Erythroblast (primary cell): ENCODE results near the gene BMPR1B.

Source experiments
- DNase-seq, 2 experiments: peaks; one replicate each; lab custom pipeline; 2025; lab: John Stamatoyannopoulos, UW
- GATA1 ChIP-seq: IDR thresholded peaks from 2 replicates; pipeline ENCODE4 v1.6.1; 2011; ENCODE audit warnings: low read depth, mild to moderate bottlenecking, control low read depth, low read length, moderate library complexity
- POLR2A ChIP-seq: IDR thresholded peaks from 2 replicates; pipeline ENCODE4 v1.6.1; 2011; ENCODE audit warnings: mild to moderate bottlenecking, low read length

Gene BMPR1B

GRCh38 chr4:94741304-94741703 lies 16.5 kb upstream of the BMPR1B start:
- no peak for TF ChIP-seq GATA1
- TF ChIP-seq POLR2A = no peak
- no peak for DNase-seq

- DNase-seq = no peak
- TF ChIP-seq POLR2A (no peak), GATA1 (no peak)
These were observed 13.9 kb upstream of the BMPR1B start for GRCh38 chr4:94743838-94744237.

GRCh38 chr4:94744850-94745249 lies 12.9 kb upstream of the BMPR1B start:
- no peak for DNase-seq
- no peak for TF ChIP-seq GATA1
- no peak for TF ChIP-seq POLR2A

- no peak for TF ChIP-seq GATA1
- TF ChIP-seq POLR2A = no peak
- DNase-seq = no peak
These were observed 11.0 kb upstream of the BMPR1B start for GRCh38 chr4:94746746-94747145.

- TF ChIP-seq GATA1 (no peak), POLR2A (no peak)
- DNase-seq = peak in 1 of 2 experiments; percentile 19
These were observed 465 bp downstream of the BMPR1B start for GRCh38 chr4:94758141-94758699.

GRCh38 chr4:94758700-94759399 lies 1.1 kb downstream of the BMPR1B start:
- TF ChIP-seq POLR2A (no peak), GATA1 (no peak)
- no peak for DNase-seq

- TF ChIP-seq GATA1 = no peak
- TF ChIP-seq POLR2A = no peak
- DNase-seq = no peak
These were observed 2.0 kb downstream of the BMPR1B start for GRCh38 chr4:94759767-94760211.

- TF ChIP-seq GATA1 (no peak), POLR2A (no peak)
- no peak for DNase-seq
These were observed 4.6 kb downstream of the BMPR1B start for GRCh38 chr4:94762326-94762725.

- no peak for DNase-seq
- TF ChIP-seq GATA1 = no peak
- TF ChIP-seq POLR2A = no peak
These were observed 5.2 kb downstream of the BMPR1B start for GRCh38 chr4:94763005-94763404.

- TF ChIP-seq GATA1 (no peak), POLR2A (no peak)
- no peak for DNase-seq
These were observed 5.7 kb downstream of the BMPR1B start for GRCh38 chr4:94763500-94763899.

- TF ChIP-seq GATA1 (no peak), POLR2A (no peak)
- no peak for DNase-seq
These were observed 6.3 kb downstream of the BMPR1B start for GRCh38 chr4:94764069-94764468.

- TF ChIP-seq GATA1 (no peak), POLR2A (no peak)
These were observed 7.4 kb downstream of the BMPR1B start for GRCh38 chr4:94765174-94765573.

GRCh38 chr4:94765648-94766047 lies 7.9 kb downstream of the BMPR1B start:
- TF ChIP-seq GATA1 = no peak
- no peak for TF ChIP-seq POLR2A
- no peak for DNase-seq

More at GRCh38 chr4:94765174-94765573, 7.4 kb downstream of the BMPR1B start:
- no peak for DNase-seq

GRCh38 chr4:94766856-94767255 lies 9.1 kb downstream of the BMPR1B start:
- TF ChIP-seq POLR2A = no peak
- TF ChIP-seq GATA1 = no peak
- DNase-seq = no peak
